Measurements from ENCODE around the gene RFESD.
"Not testable (repeated sequence)": the region's sequence is repeated elsewhere in the genome, so short reads cannot be mapped to it uniquely, and the experiment has no call there.

RFESD gene

DNA sequence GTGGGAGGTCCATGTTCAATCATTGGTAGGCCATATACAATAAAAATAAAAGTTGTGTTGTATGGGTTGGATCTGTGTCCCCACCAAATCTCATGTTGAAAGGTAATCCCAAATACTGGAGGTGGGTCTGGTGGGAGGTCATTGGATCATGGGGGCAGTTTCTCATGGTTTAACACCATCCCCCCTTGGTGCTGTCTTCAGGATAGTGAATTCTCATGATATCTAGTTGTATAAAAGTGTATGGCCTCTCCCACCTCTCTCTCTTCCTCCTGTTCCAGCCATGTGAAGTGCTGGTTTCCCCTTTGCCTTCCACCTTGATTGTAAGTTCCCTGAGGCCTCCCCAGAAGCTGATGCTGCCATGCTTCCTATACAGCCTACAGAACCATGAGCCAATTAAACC, 21.1 kb downstream of the RFESD start:
- no peak for DNase-seq

DNA sequence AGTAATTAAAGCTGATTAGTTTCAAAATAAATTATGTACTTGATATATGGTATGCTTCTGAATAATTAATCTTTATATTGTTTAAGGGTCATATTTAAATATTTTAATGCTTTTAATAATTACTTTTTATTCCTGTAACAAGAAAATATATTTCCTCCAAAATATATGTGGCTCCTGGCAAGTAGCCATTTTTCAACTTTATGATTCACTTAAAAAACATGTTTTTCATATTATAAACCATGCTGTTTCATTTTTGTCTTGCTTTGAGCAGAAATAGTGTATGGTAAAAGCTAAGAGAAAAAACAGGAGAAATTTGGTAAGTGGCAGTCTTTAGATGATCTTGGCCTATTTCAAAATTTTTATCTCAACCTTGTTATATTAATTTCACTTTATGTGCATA, 21.6 kb downstream of the RFESD start:
- no peak for DNase-seq

DNA sequence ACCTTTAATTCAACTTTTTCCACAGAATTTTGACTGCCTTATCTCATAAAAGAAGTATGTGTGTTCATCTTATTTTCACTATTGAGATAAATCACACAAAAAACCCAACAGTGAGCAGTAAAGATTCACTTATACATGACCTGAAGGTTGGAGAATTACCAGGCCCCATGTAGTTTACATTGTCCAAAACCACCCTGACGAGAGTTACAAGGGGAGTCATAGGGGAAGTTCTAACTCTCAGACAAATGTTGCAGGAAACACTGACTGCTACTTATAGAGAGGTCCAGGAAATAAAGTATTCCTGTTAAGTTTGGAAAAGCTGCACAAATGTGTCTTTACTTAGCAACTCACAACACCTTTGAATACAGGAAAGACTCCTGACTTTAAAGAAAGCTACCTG, 22.2 kb downstream of the RFESD start:
- DNase-seq, result no peak

DNA sequence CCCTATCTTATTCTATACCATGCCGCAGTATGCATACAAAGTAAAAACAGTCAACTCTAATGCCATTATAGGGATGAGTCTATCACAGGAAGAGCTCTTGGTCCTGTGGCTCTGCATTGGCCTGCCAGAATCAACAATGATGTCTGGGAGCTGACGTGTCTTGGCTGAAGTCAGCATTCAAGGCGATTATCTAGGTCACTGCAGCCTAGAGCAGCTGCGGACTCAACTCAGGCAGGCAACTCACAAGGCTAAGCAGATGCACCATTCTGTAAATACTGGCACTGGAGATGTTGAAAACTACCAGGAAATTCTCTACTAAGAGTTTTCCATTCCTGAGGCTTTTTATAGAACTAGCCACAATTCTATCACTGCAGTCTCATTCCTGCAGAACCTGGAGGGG, 23.0 kb downstream of the RFESD start:
- DNase-seq, result no peak

DNA sequence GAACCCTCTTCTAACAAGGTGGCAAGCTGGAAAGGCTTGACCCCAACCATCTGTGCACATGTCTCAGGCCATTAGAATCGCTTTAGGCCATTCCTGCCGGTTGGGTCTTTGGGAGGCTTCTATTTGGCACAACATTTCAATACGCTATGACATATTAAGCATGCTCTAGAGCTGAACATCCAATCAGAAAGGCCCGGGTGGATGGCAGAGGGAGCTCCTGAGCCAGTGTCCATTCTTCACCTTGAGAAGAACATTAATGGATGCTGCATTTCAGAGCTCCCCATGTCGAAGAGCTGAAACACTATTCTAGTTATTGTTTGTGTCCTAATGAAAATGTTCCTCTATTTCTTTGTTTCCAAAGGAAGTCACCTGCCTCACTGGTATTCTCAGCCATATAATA, 23.4 kb downstream of the RFESD start:
- no peak for DNase-seq

DNA sequence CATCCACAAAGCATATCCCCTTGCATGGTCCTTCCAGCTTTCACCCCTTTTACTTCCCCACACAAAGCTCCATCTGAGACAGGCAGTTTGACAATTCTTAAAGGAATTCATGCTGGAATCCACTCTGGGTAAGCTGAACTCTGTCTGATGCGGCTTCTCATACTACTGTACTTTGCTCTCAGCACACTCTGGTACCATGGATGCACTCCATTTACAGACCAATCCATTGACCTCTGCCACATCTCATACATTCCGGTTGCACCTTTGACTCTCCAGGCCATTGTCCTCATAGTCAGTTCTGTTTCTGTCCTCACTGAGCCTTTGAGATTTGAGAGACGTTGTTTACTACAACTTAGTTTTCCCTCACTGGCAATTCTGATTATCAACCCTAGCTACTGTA, 24.0 kb downstream of the RFESD start:
- DNase-seq, result no peak

DNA sequence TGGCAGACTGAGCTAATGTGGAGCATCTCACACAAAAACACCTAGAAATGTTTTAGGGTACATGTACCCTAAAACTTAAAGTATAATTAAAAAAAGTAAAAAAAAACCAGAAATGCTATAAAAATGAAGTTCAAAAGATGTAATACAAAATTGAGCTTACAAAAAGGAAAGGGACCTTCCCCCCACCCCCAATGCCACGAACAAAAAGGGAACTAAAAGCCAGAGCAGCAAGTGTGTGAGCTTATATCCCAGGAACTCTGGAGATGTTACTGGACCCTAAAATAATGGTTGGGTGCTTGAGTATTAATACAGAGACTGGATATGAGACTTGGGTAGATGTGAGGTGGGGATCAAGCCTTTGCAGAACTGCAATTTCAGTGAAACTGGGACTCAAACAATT, 25.2 kb downstream of the RFESD start:
- no peak for DNase-seq

DNA sequence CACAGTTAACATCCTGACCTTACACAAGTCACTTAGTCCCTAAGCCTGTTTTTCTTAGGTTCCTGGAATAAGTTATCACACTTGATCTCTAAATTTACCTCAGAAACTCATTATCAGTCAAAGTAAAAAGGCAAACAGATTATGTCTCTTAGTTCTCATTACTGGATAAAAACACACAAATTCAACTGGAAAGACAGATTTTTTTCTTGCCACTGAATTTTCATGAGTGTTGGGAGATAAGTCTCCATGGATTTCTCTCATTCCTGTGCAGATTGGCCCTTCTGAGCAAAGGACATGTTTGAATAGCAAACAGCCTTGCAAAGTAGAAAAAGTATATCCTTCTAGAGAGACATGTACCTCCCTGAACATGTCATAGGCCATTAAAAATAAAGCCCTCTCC, 26.1 kb downstream of the RFESD start:
- no peak for DNase-seq

DNA sequence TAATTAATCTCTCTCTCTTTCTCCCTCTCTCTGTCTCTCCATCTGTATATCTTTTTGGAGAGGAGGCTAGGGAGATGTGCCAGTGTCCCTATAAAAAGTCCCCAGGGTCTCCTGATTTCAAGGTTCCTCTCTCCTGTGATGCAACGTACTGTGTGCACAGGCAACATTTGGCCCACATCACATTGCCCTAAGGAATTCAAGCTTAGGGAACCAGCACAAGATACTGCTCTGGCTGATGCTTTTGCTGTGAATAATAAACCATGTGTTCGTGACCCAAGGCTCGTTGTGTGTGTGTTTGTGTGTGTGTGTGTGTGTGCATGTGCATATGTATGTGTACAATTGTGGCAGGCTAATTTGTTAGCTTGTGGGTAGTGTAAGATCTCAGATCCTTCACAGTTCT, 26.5 kb downstream of the RFESD start:
- no peak for DNase-seq

DNA sequence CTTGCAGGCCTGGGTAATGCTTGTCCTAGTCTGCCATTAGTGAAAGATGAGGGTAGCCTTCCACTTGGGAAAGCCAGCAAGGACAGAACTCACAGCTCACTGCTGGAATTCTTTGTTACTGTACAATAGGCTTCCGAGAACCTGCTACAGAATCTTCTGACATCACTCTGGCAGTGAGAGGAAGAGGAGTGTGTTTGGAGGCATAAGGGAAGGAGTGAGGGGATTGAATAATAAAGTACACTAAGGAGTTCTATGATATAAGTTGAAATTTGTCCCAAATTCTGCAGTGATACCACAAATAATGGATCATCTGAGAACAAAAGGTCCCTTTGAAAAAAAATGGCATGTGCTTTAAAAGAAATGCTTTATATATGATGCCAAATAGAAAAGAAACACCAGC, 36.3 kb downstream of the RFESD start, which contains the start of gene SPATA9:
Gene SPATA9 (minus strand): TSS at position 101 of the 400 bp plus-strand sequence. CDS start 137 bp downstream, outside the sequence.
- no peak for DNase-seq

DNA sequence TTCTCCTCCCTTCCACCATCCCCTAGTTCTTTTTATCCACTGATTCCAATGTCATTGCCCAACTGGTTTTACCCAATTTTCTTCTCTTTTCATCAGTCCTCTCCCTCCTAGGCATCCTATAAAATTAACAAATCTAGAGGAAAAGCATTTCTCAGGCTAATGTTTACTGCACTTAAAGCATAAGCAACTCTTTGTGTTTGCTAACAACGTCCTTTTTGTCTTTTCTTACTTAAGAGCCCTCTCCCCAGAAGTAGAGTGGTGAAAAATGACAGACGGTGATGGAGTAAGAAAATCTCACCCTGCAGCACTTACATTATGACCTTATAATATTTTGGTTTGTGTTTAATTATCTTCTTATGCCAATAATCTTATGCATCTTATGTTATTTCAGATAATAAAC, 37.8 kb downstream of the RFESD start:
- DNase-seq, result no peak

DNA sequence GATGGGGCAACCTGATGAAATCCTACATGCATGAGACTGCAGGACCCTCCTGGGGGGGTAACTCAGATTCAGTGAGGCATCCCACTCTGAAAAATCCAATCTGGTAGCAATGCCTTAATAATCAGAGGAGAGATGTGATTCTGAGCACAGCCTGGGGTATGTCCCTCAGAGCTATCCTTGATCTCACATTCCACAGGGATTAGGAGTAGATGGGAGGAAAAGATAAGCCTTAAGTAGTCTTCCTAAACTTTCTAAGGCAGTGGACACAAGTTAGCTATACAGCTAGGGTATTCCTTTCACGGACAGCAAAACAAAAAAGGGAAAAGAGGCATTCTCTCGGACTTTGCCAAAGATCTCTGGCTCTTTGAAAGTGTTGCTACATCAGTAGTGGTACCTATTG, 40.1 kb downstream of the RFESD start:
- DNase-seq, result no peak

DNA sequence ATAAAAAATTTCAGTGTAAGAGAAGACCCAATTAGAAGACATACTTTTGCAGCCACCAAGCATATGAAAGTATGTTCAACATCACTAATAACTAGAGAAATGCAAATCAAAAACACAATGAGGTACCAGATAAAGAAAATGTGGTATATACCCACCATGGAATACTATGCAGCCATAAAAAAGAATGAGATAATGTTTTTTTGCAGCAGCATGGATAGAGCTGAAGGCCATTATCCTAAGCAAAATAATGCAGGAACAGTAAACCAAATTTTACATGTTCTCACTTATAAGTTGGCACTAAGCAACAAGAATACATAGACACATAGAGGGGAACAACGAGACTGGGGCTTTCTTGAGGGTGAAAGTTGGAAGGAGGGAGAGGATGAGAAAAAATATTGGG, 43.1 kb downstream of the RFESD start:
- no peak for DNase-seq

DNA sequence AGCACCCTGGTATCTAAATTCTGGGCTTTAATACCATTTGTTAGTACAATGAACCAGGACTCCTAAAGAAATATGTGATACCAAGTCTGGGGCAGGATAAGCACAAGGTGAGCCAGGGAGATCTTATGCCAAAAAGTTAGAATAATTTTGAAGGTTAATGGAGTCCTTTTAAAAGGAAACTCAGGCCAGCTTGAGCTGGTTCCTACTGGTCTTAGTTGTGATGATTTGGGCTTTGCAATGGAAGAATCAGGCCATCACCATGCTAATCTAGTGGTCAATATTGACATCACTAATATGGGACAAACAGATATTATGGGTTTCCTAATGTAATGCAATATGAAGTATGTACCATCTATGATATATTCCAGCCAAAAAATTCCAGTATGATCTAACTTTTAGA, 43.8 kb downstream of the RFESD start:
- no peak for DNase-seq

DNA sequence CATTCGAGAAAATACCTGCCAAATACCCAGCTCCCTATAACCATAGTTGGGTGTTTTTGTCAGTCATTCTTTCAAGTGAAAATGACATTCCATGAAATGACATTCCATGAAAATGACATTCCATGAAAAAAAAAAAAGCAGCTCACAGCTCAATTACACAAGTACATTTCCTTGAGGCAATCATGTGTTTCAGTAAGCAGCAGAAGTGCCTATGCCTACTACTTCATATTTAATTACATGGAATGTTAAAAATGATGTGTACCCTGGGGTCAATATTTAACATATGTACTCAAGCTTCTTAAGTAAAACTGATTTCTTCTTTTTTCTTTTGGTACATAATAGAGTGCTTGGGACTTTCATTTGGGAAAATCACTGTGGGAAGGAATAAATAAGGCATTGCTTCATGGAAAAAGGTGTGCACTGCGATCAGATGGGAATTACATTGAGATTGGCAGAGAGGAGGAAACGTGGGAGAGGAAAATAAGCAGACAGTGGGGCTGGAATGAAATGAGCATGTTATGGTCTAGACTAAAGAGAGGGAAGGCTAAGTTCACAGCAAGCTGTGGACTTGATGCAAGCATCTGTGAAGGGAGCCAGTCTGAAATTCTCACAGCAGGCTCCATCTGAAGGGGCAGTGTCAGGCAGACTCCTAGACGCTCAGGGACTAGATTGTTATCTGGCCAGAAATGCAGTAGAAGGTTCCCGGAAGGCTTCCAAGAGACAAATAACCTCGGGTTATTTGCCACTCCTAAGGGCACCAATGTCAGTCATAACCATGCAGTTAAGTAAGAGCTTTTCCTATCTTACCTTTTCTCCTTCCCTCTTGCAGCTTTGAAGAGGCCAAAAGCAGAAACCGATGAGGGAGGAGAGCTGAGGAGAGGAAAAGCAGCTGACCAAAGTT, 51.5 kb downstream of the RFESD start:
- DNase-seq, result no peak

DNA sequence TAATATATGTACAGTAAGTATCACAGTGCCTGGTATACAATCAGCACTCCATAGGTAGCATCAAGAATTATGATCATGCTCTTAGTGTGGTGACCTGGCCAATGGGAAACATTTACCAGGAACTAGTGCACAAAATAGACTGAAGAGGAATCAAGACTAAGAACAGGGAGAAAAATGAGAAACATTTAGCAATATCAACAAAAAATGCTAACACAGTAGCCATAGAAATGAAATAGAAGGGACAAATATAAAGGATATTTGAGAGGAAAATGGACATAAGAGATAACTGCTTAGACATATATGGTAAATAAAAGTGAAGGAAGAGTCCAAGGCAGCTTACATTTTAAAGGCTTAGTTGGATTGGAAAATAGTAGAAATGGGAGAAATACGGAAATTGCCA, 52.8 kb downstream of the RFESD start:
- DNase-seq, result no peak

DNA sequence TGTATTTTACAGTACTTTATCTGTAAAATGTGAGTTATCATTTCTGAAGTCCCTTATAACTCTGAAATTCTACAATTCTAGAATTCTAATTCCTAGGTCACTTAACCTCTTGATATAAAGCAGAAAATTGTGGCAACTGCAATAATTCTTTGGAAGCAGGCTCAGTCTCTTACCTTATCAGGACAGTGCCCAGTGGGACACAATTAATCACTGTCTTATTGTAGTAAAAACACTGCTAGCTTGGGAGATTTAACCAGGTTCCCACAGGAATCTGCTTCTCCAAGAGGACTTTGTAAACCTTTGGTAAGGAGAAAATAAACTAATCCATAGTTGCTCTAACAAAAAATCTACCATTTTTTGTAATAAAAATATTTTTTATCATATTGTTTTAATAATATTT, 54.5 kb downstream of the RFESD start:
- DNase-seq, result no peak

DNA sequence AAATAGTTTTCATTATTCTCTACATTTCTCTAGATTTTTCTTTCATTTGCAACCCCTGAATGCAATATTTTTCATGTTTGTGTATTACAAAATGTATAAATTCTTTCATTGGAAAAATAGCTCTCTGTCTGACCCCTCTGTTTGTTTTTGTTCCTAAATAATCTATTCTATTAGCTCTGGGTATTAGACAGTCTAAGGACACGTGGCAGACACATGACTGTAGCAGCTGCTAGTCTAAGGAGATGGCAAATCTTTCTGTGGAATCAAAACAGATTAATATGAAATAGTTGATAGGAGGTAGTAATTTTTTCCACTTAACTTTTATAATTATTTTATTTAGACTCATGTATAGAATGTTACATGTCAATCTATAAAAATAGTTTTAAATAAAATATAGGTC, 57.6 kb downstream of the RFESD start:
- DNase-seq, result no peak

DNA sequence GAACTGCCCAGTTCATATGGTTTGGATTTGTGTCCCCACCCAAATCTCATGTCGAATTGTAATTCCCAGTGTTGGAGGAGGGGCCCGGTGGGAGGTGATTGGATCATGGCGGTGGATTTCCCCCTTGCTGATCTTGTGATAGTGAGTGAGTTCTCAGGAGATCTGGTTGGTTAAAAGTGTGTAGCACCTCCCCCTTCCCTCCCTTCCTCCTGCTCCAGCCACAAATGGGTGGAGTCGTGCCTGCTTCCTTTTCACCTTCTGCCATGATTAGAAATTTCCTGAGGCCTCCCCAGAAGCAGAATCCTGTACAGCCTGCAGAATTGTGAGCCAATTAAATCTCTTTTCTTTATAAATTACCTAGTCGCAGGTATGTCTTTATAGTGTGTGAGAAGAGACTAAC, 59.6 kb downstream of the RFESD start:
- not testable (repeated sequence) for DNase-seq

DNA sequence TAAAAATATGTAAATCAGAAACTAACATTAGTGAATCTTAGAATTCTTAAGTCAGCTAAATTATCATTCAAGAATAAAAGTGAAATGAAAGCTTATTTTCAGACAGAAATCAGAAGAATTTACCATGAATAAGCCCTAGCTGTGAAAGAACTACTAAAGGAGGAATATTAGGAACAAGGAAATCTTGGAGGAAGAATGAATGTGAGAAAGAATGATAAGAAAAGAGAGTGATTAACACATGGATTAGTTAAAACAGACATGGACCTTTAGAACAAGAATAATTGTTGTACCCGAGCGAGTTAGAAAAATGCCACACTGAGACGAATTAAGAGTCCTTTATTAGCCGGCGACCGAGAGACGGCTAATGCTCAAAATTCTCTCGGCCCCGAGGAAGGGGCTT, 60.5 kb downstream of the RFESD start:
- DNase-seq, result no peak

Data from NCI-H510A (cell line).